Amygdala (tissue), 56 donors: ENCODE results near the gene DUS4L.

Source experiments
- DNase-seq, 56 donors: peaks; one replicate each; lab custom pipeline; 2025; lab: John Stamatoyannopoulos, UW

Gene DUS4L

DNA sequence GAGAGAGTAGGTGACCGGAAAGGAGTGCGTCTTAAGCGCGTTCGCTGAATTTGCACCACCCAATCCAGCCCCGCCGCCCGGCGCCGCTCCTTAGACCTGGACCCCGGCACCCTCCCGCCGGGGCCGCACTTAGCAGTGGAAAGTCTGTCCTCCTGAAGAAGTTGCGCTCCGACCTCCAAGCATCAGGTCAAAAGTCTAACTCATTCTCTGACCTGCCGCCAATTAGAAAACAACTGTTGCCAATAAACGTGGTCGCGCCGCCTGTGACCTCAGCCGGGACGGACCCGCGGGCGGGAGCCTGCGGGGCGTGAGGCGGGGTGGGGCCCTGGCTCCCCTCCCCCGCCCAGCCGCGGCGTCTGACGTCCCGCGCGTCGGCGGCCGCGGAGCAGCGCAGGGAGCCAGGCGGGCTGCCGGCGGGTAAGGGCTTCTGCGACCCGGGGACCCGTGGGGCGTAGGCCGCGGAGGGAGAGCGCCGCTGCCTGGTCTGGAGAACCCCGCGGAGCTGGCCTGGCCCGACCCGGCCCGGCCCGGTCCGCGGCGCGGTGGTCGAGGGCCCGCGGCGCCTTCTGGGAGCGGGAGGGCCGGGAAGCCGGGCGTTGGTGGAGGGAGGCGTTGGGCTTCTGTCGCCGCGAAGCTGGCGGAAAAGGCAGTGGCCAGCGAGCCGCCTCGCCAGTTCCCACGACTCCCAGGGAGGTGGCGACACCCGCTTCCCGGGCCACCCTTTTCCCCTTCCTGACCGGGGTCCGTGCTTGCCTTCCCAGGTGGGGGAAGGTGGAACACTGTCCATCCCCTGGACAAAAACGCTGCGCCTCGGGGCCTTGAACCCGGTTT lies 16.3 kb downstream of the DUS4L start, which contains the start of gene BCAP29:
TSS of gene BCAP29 (plus strand) at position 362 of the 831 bp plus-strand sequence. CDS start 527 bp downstream, outside the sequence.
- DNase-seq: peak in 55 of 56 donors; percentile 3 to 83 (median 63)

DNA sequence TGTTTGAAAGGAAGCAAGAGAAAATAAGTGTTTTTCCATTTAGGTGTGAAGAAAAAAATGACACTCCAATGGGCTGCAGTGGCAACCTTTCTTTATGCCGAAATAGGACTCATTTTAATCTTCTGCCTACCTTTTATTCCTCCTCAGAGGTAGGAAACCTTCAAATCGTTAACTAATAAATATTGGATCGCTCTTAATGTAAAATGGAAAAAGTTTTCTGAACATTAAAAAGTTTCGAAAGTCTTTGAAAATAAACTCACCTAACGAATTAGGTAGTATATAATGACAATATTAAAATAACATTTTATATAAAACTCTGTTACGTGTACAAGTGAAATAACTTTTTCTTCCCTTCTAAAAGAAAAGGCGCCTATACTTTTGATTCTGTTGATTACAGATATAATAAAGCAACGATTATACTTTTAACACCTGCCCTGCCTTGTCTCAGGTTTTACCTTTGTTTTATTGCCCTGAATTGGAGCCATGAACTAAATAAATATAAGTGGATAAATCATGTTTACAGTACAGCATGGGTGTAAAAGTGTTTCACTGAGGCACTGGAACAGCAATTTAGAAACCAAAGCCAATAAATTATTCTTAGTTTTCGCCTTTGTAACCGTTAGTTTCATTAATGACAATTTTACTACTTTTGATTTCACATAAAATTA lies 17.1 kb downstream of the DUS4L start:
- DNase-seq: no peak

DNA sequence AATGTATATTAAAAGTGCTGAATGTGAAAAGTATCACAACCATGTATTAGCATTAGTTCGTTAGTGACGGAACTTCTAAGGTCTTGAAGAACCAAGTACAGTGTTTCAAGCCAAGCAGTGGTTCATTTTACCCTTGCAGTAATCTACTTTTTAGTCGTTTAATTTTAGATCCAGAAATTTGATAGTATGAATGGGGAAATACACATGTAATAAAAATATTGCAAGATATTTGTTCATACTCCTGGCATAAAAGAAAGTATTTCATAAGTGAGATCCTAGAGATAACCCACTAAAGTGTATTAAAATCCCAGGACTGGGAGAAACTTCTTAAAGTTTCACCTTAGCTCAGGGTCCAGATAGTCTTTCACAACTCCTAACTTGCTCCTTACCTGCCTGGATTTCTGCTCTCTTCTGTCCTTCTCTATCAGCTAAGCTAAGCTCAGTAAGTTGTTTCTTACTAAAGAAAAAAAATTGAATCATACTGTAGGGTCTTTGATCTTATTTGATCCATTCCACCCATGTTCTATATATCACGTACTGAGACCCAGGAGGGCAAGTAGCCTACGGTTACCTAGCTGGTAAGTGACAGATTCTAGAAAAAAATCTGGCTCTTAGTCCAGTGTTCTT lies 17.7 kb downstream of the DUS4L start:
- no peak for DNase-seq

DNA sequence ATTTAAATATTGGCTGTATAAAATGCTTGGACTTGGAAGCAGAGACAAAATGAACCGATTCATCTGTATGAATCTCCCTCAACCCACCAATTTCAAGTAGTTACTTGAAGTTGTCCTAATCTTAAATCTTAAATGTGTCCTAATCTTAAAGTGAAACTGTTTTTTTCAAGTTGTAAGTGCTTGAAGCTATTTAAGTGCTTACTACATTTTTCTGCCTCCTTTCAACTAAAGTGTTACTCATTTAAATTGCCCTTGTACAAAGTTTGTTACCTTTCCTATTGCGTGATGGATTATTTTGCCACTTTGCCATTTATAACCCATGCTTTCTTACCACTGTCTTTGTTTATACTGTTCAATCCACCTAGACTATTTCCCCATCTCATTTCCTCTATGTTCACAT lies 19.1 kb downstream of the DUS4L start:
- DNase-seq: no peak

DNA sequence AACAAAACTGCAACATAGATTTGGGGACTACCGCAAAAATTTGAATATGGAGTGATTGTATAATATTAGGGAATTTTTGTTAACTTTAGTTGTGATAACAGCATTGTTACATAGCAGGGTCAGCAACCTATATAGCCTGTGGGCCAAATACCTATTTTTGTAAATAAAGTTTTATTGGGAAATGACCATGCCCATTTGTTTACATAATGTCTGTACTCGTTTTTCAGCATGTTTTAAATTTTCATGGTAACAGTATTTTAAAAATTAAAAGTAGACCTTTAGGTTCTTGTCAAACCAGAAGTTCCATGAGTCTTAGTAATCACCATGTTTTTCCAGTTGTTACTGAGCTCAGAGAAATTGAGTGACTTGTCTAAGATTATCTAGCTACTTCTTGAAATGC lies 20.9 kb downstream of the DUS4L start:
- DNase-seq: no peak

DNA sequence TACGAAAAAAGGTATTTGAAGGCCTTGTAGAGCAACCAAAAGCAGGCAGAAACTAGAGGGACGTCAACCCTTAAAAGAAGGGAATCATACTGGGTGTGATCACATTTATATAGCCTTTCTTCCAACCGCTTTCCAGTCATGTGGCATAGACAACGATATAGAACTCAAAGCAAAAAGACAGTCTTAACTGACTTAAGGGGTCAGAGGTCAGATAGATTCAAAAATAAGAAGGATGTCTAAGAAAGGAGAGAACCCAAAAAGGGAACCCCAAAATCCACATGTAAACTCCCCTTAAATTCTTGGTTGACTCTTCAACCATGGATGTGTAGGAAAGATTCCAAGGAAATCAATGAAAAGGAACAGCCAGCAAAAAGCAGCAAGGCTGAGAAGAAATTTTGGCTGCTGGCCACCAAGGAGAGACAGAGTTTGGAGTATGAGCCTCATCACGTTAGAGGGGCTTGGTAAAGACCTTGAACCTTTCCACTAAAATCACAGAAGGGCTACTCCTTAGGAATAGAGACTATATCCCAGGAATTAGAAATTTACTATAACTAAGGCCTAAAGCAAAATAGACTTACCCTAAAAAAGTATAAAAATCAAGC lies 24.9 kb downstream of the DUS4L start:
- DNase-seq: no peak

DNA sequence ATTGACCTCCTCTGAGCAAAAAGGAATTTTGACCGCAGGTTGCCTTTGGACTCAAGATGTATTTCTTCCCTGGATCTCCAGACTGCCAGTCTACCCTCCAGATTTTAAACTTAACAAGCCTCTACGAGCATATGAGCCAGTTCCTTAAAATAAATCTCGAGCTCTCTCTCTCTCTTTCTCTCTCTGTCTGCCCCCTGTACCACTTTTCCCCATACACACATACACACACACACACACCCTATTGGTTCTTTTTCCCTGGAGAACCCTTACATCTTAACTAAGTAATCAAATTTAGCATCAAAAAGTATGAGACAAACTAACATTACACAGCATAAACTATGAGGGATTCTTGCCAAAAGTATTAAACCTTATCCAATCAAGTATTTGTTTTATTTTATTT lies 27.6 kb downstream of the DUS4L start:
- DNase-seq: no peak

DNA sequence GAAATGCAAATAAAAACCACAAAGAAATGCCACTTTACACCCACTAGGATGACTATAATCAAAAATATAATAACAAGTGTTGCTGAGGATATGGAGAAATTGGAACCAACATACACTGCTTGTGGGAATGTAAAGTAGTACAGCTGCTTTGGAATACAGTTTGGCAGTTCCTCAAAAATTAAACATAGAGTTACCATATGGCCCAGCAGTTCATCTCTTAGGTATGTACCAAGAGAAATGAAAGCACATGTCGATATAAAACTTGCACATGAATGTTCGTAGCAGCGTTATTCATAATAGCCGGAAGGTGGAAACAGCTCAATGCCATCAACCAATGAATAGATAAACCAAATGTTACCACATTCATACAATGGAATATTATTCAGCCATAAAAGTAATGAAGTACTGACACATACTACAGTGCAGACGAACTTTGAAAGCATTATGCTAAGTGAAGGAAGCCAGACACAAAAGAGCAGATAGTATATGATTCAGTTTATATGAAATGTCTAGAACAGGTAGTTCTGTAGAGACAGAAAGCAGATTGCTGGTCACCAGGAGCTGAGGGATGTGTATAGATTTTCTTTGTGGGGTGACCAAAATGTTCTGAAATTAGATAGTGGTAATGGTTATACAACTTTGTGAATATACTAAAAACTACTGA lies 28.7 kb downstream of the DUS4L start:
- DNase-seq: no peak

DNA sequence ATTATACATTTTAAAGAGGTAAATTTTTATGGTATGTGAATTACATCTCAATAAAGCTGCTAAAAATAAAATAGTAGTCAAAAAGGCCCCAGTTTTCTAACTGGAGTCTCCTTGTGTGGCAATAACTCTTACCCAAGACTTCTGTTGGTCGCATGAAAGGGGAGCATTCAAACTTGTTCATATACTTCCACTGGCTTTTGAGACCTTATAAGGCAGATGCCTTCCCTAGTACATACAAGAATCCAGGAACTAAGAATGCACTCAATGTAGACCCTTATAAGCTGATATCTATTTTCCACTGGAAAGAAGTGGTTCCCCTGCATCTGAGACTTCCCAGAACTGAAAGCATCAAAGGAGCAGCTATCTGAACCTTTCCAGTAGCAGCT lies 29.2 kb downstream of the DUS4L start:
- DNase-seq: no peak

DNA sequence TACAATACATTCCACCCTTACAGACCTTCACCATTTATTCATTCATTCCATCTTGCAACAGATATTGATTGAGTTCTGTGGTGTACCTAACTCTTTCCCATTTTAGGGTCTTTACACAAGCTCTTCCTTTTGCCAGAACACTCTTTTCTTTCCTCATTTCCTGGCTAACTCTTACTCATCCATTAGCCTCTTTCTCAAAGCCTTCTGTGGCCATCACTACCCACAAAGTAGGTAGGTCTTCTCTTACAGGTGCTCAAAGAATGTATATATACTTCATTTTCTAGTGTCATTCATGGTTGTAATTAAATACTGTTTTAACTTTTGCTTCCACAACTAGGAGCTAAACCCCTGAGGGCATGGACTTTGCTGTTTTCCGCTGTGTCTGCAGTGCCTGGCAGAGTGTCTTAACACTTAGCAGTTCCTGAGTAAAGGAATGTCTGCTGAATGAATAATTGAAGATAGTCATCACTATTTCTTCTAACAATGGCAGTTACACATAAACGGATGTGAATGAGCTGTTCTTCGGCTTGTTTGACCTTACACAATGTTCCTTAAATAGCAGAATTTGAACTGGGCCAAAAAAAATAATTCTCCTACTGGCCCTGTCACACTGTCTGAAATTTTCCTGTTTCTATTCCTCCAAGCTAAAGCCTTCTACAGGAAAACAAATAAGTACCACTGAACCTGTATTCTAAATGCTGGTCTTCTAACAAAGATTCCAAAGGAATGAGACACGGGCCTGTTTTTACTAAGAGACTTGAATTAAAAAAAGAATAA lies 31.4 kb downstream of the DUS4L start:
- DNase-seq: no peak

DNA sequence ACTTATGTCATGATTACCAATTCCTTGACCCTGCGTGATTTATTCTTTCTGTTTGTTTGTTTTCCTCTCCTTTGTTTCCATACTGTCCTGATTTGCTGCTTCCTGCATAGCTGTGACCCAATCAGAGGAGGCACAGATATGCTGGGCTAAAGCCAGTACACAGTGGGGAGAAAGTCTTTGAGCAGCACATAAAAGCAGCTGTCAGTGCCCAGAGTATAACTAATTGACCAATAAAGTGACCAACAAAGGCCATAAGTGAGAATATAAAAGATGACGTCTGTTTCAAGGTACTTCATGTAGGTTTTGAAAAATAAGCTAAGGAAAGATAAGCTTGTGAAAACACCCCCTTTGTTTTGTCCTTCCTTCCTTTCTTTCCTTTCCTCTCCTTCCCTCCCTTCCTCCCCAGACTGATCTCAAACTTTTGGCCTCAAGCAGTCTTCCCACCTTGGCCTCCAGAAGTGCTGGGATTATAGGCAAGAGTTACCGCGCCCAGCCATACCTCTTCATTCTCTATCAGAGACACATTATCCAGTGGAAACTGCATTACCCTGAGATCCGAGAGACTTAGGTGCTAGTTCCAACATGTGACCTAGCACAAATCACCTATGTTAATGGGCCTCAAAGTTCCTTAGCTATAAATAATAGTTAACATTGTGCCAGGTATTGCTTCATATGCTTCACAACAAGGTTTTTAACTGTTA lies 33.3 kb downstream of the DUS4L start:
- no peak for DNase-seq

DNA sequence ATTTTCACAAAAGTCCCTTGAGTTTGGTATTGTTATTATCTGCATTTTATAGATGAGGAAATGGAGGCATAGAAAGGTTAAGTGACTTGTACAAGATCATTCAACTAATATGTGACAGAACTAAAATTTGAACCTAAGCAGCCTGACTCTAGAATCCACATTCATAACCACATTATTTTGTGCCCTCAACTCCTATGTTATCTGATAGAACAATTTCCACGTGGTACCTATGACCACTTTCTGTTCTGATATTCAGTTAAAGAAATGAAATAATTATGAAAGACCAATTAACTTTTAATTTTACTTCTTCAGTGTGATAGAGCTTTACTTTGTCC lies 33.8 kb downstream of the DUS4L start:
- DNase-seq: no peak

DNA sequence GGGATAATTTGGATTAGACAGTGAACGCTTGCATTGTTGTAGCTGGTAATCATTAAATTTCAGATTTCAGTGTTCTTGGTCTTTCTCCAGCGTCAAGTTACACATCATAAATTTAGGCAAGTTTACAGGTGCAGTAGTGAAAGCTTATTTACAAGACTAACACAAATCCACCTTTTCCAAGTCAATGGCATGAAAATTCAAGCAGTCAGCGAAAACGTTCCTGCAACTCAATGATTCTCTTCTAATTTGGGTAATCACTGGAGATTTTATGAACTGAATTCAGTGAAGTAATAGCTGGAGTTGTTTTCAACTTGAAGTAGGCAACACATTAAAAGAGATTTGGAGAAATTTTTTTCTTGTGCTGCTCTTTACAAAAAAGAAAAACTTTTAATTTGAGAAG lies 34.2 kb downstream of the DUS4L start:
- DNase-seq: no peak

DNA sequence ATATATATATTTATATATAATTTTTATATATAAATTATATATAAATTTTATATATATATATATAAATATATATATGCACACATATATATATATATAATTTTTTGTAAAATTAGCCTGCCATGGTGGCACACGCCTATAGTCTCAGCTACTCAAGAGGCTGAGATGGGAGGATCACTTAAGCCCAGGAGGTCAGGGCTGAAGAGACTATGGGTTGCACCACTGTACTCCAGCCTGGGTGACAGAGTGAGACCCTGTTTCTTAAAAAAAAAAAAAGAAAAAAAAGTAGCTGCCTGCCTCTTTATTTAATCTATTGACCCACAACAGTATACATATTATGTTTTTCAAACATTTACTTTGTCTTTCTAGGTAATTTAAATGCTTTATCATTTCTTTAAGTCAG lies 35.5 kb downstream of the DUS4L start:
- no peak for DNase-seq

DNA sequence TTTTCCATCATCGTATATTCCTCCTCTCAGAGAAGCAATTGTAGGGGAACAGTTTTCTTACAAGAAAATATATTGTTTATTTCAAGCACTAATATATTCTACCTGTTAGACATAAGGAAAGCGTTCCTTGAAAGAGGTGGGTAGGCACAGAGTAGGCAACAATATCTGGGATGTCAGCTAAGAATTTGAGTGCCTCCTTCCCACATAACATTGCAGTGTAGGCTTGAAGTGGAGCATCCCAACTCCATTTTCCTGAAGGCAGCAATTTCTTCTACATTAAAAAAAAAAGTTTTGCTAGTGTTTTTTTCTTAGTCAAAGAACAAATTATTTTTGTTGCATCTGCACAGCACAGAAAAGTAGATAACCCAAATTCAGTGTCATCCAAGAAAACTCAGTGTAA lies 37.0 kb downstream of the DUS4L start:
- DNase-seq: no peak

DNA sequence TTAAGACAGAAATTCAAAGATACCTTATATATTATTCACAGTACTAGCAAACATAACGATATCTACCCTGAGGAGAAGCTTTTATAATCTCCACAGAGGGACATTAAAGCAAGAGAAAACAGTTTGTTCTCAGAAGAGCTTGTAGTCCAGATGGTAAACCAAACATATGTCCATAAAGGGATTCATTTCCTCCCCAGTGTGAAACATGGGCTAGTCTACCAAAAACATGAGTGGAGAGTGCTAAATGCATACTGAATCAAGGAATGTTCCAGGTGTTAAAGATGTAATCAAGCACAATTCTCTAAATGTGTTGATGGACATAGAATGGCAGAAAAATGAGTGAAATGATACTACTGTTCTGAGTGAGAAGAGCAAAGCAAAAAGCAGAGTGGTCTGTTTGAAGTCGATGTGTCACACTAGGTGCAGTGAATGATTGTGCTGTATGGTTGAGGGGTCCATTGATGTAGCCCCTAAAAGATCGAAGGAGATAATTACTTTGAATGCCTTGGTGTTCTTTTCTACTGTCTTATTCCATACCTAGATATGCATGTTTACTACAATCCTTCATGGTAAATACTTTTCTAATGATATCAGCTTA lies 41.5 kb downstream of the DUS4L start:
- no peak for DNase-seq

DNA sequence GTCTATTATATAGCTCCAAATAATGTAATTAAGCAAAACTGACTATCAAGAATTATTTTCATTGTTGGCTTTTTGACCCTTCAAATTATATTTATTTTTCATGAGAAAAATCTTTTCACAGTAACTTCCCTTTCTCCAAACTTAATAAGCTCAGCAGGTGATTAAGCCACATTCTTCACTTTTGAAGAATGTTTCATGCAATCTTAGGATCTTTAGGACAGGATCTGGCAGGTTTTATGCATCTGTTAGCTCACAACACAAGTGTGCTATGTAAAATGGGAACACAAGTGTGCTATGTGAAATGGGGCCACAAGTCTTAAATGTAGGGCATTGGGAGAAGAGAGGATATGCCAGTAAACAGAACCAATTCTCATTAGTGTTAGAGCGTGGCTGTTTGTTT lies 42.5 kb downstream of the DUS4L start:
- no peak for DNase-seq

DNA sequence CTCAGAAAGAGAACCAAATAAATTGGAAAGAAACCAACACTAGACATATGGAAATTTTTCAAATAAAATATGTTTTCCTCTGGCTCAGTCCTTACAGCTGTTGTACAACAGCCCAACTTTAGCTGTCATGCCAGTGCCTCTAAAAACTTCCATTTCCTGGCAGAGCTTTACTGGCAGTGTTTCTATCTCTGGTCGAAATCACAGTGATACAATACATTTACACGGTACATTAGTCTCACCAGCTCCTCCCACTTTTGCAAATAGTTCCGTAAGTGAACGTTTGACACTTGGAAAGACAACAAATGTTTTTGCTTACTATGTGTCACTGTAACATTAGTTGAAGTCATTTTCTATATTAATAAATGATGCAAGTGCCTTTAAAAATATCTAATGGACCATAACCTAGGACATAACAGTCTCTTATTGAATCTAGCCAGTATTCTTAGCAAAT lies 46.1 kb downstream of the DUS4L start:
- DNase-seq: no peak

DNA sequence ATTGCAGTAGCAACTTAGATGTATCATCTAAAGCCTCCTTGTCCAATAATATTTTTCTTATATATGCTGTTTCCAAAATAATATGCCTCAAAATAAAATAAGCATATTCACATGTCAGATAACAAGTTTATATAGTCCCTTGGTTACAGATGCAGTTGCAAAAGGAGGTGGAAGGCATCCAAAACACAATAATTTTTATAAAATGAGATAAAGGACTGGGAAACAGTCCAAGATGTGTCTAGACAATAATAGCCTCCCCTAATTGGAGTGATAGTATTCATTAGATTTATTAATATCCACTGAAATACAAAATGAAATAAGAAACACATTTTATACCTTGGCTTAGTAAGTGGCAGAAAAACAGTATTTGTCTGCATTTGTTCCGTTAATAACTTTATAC lies 46.6 kb downstream of the DUS4L start:
- DNase-seq: no peak
